Measurements from ENCODE around the gene MXRA8. TPM values are rescaled to one million over a fixed set of nuclear protein-coding genes. Genes with fewer than 3 reads are reported as not detected.

MXRA8 gene
- total and polyA plus RNA-seq, 7 experiments from 2014 or later = 0.39 to 2.2 (median 0.86) TPM

DNA sequence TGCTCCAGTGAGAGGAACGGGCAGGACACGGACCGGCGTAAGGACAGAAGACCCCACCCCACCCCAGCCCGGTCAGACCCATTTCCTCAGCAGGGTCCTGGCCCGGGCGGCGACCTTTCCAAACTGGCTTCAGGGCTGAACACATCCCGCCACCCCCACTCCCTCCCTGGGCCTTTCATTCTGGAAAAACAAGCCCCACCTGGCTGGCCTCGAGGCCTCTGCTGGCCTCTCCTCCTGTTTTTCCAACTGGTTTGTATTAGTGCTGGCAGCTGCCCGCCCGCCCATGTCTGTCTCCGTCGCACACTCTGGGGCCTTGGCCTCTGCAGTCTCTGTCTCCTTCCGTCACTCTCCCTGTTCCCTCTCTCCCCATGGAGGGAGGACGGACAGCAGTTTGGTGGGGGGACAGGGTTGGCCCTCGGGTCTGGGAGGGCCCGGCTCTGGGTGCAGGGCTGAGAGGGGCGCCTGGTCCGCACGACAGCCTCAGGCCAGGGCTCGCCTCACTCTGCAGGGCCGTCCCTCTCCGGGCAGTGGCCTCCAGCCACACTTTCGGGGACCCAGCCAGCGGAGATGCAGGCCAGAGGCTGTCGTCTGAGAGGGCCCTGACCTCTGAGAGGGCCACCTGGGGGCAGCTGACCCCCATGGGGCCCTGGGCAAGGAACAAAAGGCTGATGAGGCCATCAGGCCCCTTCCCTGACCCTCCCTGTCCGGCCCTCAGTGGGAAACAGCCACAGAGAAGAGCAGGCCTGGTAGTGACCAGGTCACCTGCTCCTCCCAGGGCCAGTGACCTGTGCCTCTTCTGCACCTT, 1.5 kb upstream of the MXRA8 start:
- Mint-ChIP-seq H3K27ac (peak overlapping the region in 5 of 9 donors; percentile 4 to 62 (median 52)), H3K36me3 (no peaks in the 10 kb centered on the region), H3K9me3 (peaks cover 0 to 2% (median 0%) of the 10 kb centered on the region in 11 donors), H3K4me3 (peak overlapping the region in 7 of 10 donors; percentile 21 to 75 (median 52)), H3K27me3 (peaks cover 0 to 20% (median 4%) of the 10 kb centered on the region in 5 donors), H3K4me1 (peaks cover 6 to 15% (median 12%) of the 10 kb centered on the region in 7 donors)
- ChIA-PET CTCF (no interaction called here), POLR2A (interaction anchor here (1.6 kb wide), 1 partner anchor 12 kb away, joined by 4 read pairs; no protein-coding TSS in a partner anchor)
- no peak overlapping the region for H3K4me3 ChIP-seq (ENCODE audit: low read length)
- H3K4me1 ChIP-seq (ENCODE audit: control insufficient read depth in 2 of 2, insufficient read depth in 2 of 2, low read length in 2 of 2) = peaks cover 0 to 8% of the 10 kb centered on the region in 2 donors
- H3K9me3 ChIP-seq (ENCODE audit: control insufficient read depth in 2 of 3, low read length in 3 of 3) = no peaks in the 10 kb centered on the region
- intact Hi-C loops (cut with micrococcal nuclease) = loop anchor here in 1 of 2 donors (1.0 kb wide), 1 partner anchor 11 kb away; no protein-coding TSS in a partner anchor
- ATAC-seq (no peak), DNase-seq (no peak)
- peaks cover 0 to 3% of the 10 kb centered on the region in 2 donors for H3K27me3 ChIP-seq (ENCODE audit: control insufficient read depth in 2 of 2, insufficient read depth in 2 of 2, low read length in 2 of 2)
- no peak overlapping the region for H3K27ac ChIP-seq (ENCODE audit: low read depth, low read length)
- H3K36me3 ChIP-seq (ENCODE audit: control insufficient read depth in 2 of 3, insufficient read depth in 3 of 3, low read length in 3 of 3) = no peaks in the 10 kb centered on the region

DNA sequence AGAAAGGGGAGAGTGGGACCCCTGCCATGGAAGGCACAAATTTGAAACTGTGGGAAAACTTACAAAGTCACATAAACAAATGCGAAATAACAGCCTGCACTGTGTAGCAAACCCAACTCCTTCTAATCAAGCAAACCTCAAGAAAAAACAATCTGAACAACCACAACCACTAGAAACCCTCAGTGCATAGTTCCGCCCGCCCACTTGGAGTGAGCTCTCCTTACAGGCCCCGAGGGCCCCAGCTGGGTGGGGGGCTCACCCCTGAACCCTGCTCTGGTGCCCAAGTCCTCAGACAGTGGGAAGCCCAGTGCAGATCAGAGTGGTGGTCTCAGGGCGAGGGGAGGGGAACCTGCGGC, 931 bp upstream of the MXRA8 start:
- Histone ChIP-seq H3K36me3 (ENCODE audit: control insufficient read depth in 2 of 3, insufficient read depth in 3 of 3, low read length in 3 of 3) (no peaks in the 10 kb centered on the region), H3K27me3 (ENCODE audit: control insufficient read depth in 2 of 2, insufficient read depth in 2 of 2, low read length in 2 of 2) (peaks cover 0 to 4% of the 10 kb centered on the region in 2 donors), H3K9me3 (ENCODE audit: control insufficient read depth in 2 of 3, low read length in 3 of 3) (no peaks in the 10 kb centered on the region), H3K4me3 (ENCODE audit: low read length) (no peak overlapping the region), H3K4me1 (ENCODE audit: control insufficient read depth in 2 of 2, insufficient read depth in 2 of 2, low read length in 2 of 2) (peaks cover 0 to 8% of the 10 kb centered on the region in 2 donors), H3K27ac (ENCODE audit: low read depth, low read length) (no peak overlapping the region)
- intact Hi-C loops (cut with micrococcal nuclease) = loop anchor here in 1 of 2 donors (1.0 kb wide), 1 partner anchor 12 kb away; no protein-coding TSS in a partner anchor
- DNase-seq = peak in 2 of 9 donors; percentile 25 to 38
- peaks cover 0 to 21% (median 4%) of the 10 kb centered on the region in 5 donors for H3K27me3 Mint-ChIP-seq
- H3K4me1 Mint-ChIP-seq = peaks cover 6 to 15% (median 12%) of the 10 kb centered on the region in 7 donors
- peak overlapping the region in 8 of 10 donors; percentile 21 to 75 (median 50) for H3K4me3 Mint-ChIP-seq
- ChIA-PET POLR2A (interaction anchor here (0.7 to 1.6 kb wide), 3 partner anchors 9 to 16 kb away, joined by 3 to 5 read pairs (median 4); partner anchors contain the start of gene AURKAIP1), CTCF (no interaction called here)
- H3K9me3 Mint-ChIP-seq = peaks cover 0 to 2% (median 0%) of the 10 kb centered on the region in 11 donors
- H3K27ac Mint-ChIP-seq = peak overlapping the region in 8 of 9 donors; percentile 4 to 78 (median 54)
- no peaks in the 10 kb centered on the region for H3K36me3 Mint-ChIP-seq
- peak; percentile 66 for ATAC-seq

GRCh38 chr1:1357871-1358432, 403 bp downstream of the MXRA8 start:
- ATAC-seq = no peak
- H3K4me1 Mint-ChIP-seq = peaks cover 8 to 22% (median 13%) of the 10 kb centered on the region in 7 donors
- Histone ChIP-seq H3K9me3 (ENCODE audit: control insufficient read depth in 2 of 3, low read length in 3 of 3) (no peaks in the 10 kb centered on the region), H3K27me3 (ENCODE audit: control insufficient read depth in 2 of 2, insufficient read depth in 2 of 2, low read length in 2 of 2) (peaks cover 0 to 9% of the 10 kb centered on the region in 2 donors), H3K27ac (ENCODE audit: low read depth, low read length) (no peak overlapping the region), H3K4me1 (ENCODE audit: control insufficient read depth in 2 of 2, insufficient read depth in 2 of 2, low read length in 2 of 2) (peaks cover 0 to 18% of the 10 kb centered on the region in 2 donors), H3K36me3 (ENCODE audit: control insufficient read depth in 2 of 3, insufficient read depth in 3 of 3, low read length in 3 of 3) (no peaks in the 10 kb centered on the region), H3K4me3 (ENCODE audit: low read length) (no peak overlapping the region)
- peaks cover 0 to 33% (median 10%) of the 10 kb centered on the region in 5 donors for H3K27me3 Mint-ChIP-seq
- DNase-seq = peak in 1 of 9 donors; percentile 4
- H3K36me3 Mint-ChIP-seq = no peaks in the 10 kb centered on the region
- peaks cover 0 to 2% (median 0%) of the 10 kb centered on the region in 11 donors for H3K9me3 Mint-ChIP-seq
- H3K27ac Mint-ChIP-seq = peak overlapping the region in 1 of 9 donors; percentile 48
- intact Hi-C loops (cut with micrococcal nuclease) = no loop called here
- POLR2A ChIA-PET = interaction anchor here (0.6 to 2.1 kb wide), 2 partner anchors 13 to 257 kb away, joined by 3 to 10 read pairs; partner anchors contain the start of gene MIB2
- peak overlapping the region in 4 of 10 donors; percentile 25 to 46 (median 34) for H3K4me3 Mint-ChIP-seq
- CTCF ChIA-PET = no interaction called here

DNA sequence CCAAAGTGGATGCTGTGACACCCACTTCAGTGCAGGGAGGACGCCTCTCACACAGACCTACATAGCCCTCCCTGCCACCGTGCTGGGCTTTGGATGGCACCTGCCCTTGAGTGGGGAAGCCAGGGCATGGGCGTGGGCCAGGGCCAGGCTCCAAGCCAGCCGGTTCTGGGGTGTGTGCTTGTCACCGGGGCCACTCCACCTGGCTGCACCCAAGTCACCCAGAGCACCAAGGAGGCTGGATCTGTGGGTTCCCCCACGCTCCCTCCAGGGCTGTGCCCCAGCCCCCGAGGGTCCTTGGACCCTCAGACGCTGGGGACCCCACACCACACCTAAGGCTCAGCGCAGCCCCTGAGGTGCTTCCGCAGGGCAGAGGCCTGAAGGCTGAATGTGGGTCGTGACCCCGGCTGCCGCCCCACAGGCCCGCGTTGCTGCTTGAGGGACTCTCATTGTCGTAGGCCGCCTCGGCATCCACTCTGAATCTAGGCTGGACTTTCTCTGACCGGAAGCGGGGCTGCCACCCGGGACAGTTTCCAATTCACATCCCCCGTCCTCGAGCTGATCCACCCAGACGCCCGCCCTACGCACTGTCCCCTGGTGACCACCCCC, 1.5 kb downstream of the MXRA8 start:
- ChIA-PET POLR2A (interaction anchor here (2.1 kb wide), 1 partner anchor 14 kb away, joined by 10 read pairs; no protein-coding TSS in a partner anchor), CTCF (no interaction called here)
- Mint-ChIP-seq H3K36me3 (peaks cover 0 to 2% (median 0%) of the 10 kb centered on the region in 5 donors), H3K27me3 (peaks cover 0 to 39% (median 16%) of the 10 kb centered on the region in 5 donors), H3K9me3 (peaks cover 0 to 5% (median 0%) of the 10 kb centered on the region in 11 donors), H3K27ac (no peak overlapping the region), H3K4me3 (no peak overlapping the region), H3K4me1 (peaks cover 12 to 31% (median 19%) of the 10 kb centered on the region in 7 donors)
- no peak overlapping the region for H3K4me3 ChIP-seq (ENCODE audit: low read length)
- peaks cover 0 to 9% of the 10 kb centered on the region in 2 donors for H3K27me3 ChIP-seq (ENCODE audit: control insufficient read depth in 2 of 2, insufficient read depth in 2 of 2, low read length in 2 of 2)
- H3K4me1 ChIP-seq (ENCODE audit: control insufficient read depth in 2 of 2, insufficient read depth in 2 of 2, low read length in 2 of 2) = peaks cover 0 to 18% of the 10 kb centered on the region in 2 donors
- no peak overlapping the region for H3K27ac ChIP-seq (ENCODE audit: low read depth, low read length)
- H3K36me3 ChIP-seq (ENCODE audit: control insufficient read depth in 2 of 3, insufficient read depth in 3 of 3, low read length in 3 of 3) = no peaks in the 10 kb centered on the region
- intact Hi-C loops (cut with micrococcal nuclease) = no loop called here
- H3K9me3 ChIP-seq (ENCODE audit: control insufficient read depth in 2 of 3, low read length in 3 of 3) = no peaks in the 10 kb centered on the region
- ATAC-seq (no peak), DNase-seq (no peak)

- Histone ChIP-seq H3K9me3 (ENCODE audit: control insufficient read depth in 2 of 3, low read length in 3 of 3) (no peaks in the 10 kb centered on the region), H3K27ac (ENCODE audit: low read depth, low read length) (no peak overlapping the region), H3K4me1 (ENCODE audit: control insufficient read depth in 2 of 2, insufficient read depth in 2 of 2, low read length in 2 of 2) (peaks cover 0 to 18% of the 10 kb centered on the region in 2 donors), H3K27me3 (ENCODE audit: control insufficient read depth in 2 of 2, insufficient read depth in 2 of 2, low read length in 2 of 2) (peaks cover 0 to 9% of the 10 kb centered on the region in 2 donors), H3K4me3 (ENCODE audit: low read length) (no peak overlapping the region), H3K36me3 (ENCODE audit: control insufficient read depth in 2 of 3, insufficient read depth in 3 of 3, low read length in 3 of 3) (no peaks in the 10 kb centered on the region)
- H3K4me1 Mint-ChIP-seq = peaks cover 11 to 31% (median 19%) of the 10 kb centered on the region in 7 donors
- no peak overlapping the region for H3K27ac Mint-ChIP-seq
- H3K9me3 Mint-ChIP-seq = peaks cover 0 to 5% (median 0%) of the 10 kb centered on the region in 11 donors
- DNase-seq (no peak), ATAC-seq (no peak)
- H3K27me3 Mint-ChIP-seq = peaks cover 0 to 39% (median 16%) of the 10 kb centered on the region in 5 donors
- H3K36me3 Mint-ChIP-seq = peaks cover 0 to 2% (median 0%) of the 10 kb centered on the region in 5 donors
- intact Hi-C loops (cut with micrococcal nuclease) = no loop called here
- ChIA-PET CTCF (no interaction called here), POLR2A (no interaction called here)
- no peak overlapping the region for H3K4me3 Mint-ChIP-seq
These were observed 2.1 kb downstream of the MXRA8 start for GRCh38 chr1:1356166-1356795.

DNA sequence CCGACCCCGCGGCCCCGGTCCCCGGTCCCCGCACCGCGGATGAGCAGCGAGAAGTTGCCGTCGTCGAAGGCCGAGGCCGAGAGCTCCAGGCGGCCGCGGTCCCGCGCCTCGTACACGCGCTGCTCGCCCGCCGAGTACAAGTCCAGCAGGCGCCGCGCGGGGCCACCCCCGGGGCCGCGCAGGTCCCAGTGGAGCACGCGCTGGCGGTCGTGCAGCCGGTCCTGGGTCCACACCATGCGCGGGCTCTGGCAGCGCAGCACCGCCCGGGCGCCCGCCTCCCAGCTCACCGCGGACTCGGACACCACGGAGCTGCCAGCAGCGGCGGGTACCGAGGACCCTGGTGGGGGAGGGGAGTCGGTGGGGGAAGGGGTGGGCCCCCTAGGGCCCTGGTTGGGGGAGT, 2.9 kb downstream of the MXRA8 start:
- peaks cover 0 to 34% (median 11%) of the 10 kb centered on the region in 5 donors for H3K27me3 Mint-ChIP-seq
- Histone ChIP-seq H3K4me3 (ENCODE audit: low read length) (no peak overlapping the region), H3K27ac (ENCODE audit: low read depth, low read length) (no peak overlapping the region), H3K36me3 (ENCODE audit: control insufficient read depth in 2 of 3, insufficient read depth in 3 of 3, low read length in 3 of 3) (no peaks in the 10 kb centered on the region), H3K4me1 (ENCODE audit: control insufficient read depth in 2 of 2, insufficient read depth in 2 of 2, low read length in 2 of 2) (peaks cover 0 to 18% of the 10 kb centered on the region in 2 donors), H3K9me3 (ENCODE audit: control insufficient read depth in 2 of 3, low read length in 3 of 3) (no peaks in the 10 kb centered on the region), H3K27me3 (ENCODE audit: control insufficient read depth in 2 of 2, insufficient read depth in 2 of 2, low read length in 2 of 2) (peaks cover 0 to 9% of the 10 kb centered on the region in 2 donors)
- POLR2A ChIA-PET = no interaction called here
- CTCF ChIA-PET = no interaction called here
- ATAC-seq = peak; percentile 36
- H3K27ac Mint-ChIP-seq = no peak overlapping the region
- peaks cover 0 to 3% (median 0%) of the 10 kb centered on the region in 11 donors for H3K9me3 Mint-ChIP-seq
- intact Hi-C loops (cut with micrococcal nuclease) = no loop called here
- H3K4me3 Mint-ChIP-seq = peak overlapping the region in 1 of 10 donors; percentile 84
- H3K36me3 Mint-ChIP-seq = peaks cover 0 to 2% (median 0%) of the 10 kb centered on the region in 5 donors
- peaks cover 5 to 28% (median 19%) of the 10 kb centered on the region in 7 donors for H3K4me1 Mint-ChIP-seq
- DNase-seq = no peak

Data from naive thymus-derived CD4-positive, alpha-beta T cell (primary cell).